Glutamatergic neuron (in vitro differentiated cells): ENCODE data around the gene AP4M1. TPM values are rescaled to one million over a fixed set of nuclear protein-coding genes. Genes with fewer than 3 reads are reported as not detected.

Experiments
- DNase-seq: peaks from one replicate; pipeline ENCODE4 v3.0.0; 2022
- H3K27ac Mint-ChIP-seq: one replicate; pipeline ENCODE4 v1.8.0; 2020; ENCODE audit warnings: mild to moderate bottlenecking, mixed read lengths, inconsistent platforms; ENCODE audit not compliant: unreplicated experiment
- H3K27me3 Mint-ChIP-seq: one replicate; pipeline ENCODE4 v1.8.0; 2020; ENCODE audit warnings: mild to moderate bottlenecking, moderate library complexity, mixed read lengths, inconsistent platforms; ENCODE audit not compliant: unreplicated experiment
- H3K36me3 Mint-ChIP-seq: one replicate; pipeline ENCODE4 v1.8.0; 2020; ENCODE audit warnings: mild to moderate bottlenecking, mixed read lengths, inconsistent platforms; ENCODE audit not compliant: unreplicated experiment
- H3K4me1 Mint-ChIP-seq: one replicate; pipeline ENCODE4 v1.8.0; 2020; ENCODE audit warnings: mild to moderate bottlenecking, low read depth, mixed read lengths, inconsistent platforms; ENCODE audit not compliant: unreplicated experiment
- H3K4me3 Mint-ChIP-seq: one replicate; pipeline ENCODE4 v1.8.0; 2020; ENCODE audit warnings: mild to moderate bottlenecking, mixed read lengths, inconsistent platforms; ENCODE audit not compliant: unreplicated experiment
- H3K9me3 Mint-ChIP-seq: one replicate; pipeline ENCODE4 v1.8.0; 2020; ENCODE audit warnings: mild to moderate bottlenecking, moderate library complexity, mixed read lengths, inconsistent platforms; ENCODE audit not compliant: unreplicated experiment
- CTCF ChIP-seq: fragments of 200-600 bp; sonication (generic); IDR thresholded peaks from one replicate; pipeline ENCODE4 v1.5.0; 2021; ENCODE audit not compliant: partially characterized antibody, unreplicated experiment
- total RNA-seq: library from RNA; stranded (reverse); fragmentation: NEBNext Ultra II Directional; extraction: Animal tissue kit (Norgen Biotek cat#: 25700); gene quantifications from one replicate; pipeline ENCODE4 v1.2.1, GENCODE V29; 2021; ENCODE audit not compliant: unreplicated experiment

The AP4M1 gene
- total RNA-seq, 1 donor from 2014 or later = 25.9 TPM

- H3K9me3 Mint-ChIP-seq = peaks cover 6% of the 10 kb centered on the region
- peaks cover 10% of the 10 kb centered on the region for H3K27me3 Mint-ChIP-seq
- no peak for DNase-seq
- no peaks in the 10 kb centered on the region for H3K36me3 Mint-ChIP-seq
- no peak for TF ChIP-seq CTCF
- H3K4me1 Mint-ChIP-seq = no peaks in the 10 kb centered on the region
- H3K4me3 Mint-ChIP-seq = no peak overlapping the region
- H3K27ac Mint-ChIP-seq = no peak overlapping the region
These were observed 5.8 kb downstream of the AP4M1 start for GRCh38 chr7:100107125-100107737.

- DNase-seq = no peak
- Mint-ChIP-seq H3K9me3 (peaks cover 4% of the 10 kb centered on the region), H3K4me3 (no peak overlapping the region), H3K27ac (no peak overlapping the region), H3K36me3 (no peaks in the 10 kb centered on the region), H3K27me3 (peaks cover 7% of the 10 kb centered on the region), H3K4me1 (no peaks in the 10 kb centered on the region)
- TF ChIP-seq CTCF = no peak
These were observed 6.4 kb downstream of the AP4M1 start for GRCh38 chr7:100107890-100108289.

GRCh38 chr7:100109521-100110163, 8.2 kb downstream of the AP4M1 start:
- TF ChIP-seq CTCF = no peak
- Mint-ChIP-seq H3K27ac (no peak overlapping the region), H3K36me3 (no peaks in the 10 kb centered on the region), H3K9me3 (no peaks in the 10 kb centered on the region), H3K4me3 (no peak overlapping the region), H3K27me3 (peaks cover 5% of the 10 kb centered on the region), H3K4me1 (no peaks in the 10 kb centered on the region)
- DNase-seq = no peak

GRCh38 chr7:100111156-100111555, 9.7 kb downstream of the AP4M1 start:
- no peak for TF ChIP-seq CTCF
- Mint-ChIP-seq H3K27me3 (peaks cover 5% of the 10 kb centered on the region), H3K27ac (no peak overlapping the region), H3K36me3 (no peaks in the 10 kb centered on the region), H3K4me1 (no peaks in the 10 kb centered on the region), H3K9me3 (no peaks in the 10 kb centered on the region), H3K4me3 (no peak overlapping the region)
- DNase-seq = no peak

- Mint-ChIP-seq H3K27ac (no peak overlapping the region), H3K4me3 (no peak overlapping the region), H3K9me3 (no peaks in the 10 kb centered on the region), H3K27me3 (peaks cover 5% of the 10 kb centered on the region), H3K4me1 (no peaks in the 10 kb centered on the region), H3K36me3 (no peaks in the 10 kb centered on the region)
- TF ChIP-seq CTCF = no peak
- DNase-seq = no peak
These were observed 10.5 kb downstream of the AP4M1 start for GRCh38 chr7:100111914-100112313.
